Chondrocyte (in vitro differentiated cells): ENCODE measurements around the gene TRIM43. TPM values are rescaled to one million over a fixed set of nuclear protein-coding genes. Genes with fewer than 3 reads are reported as not detected.
"Not testable (repeated sequence)": the region's sequence is repeated elsewhere in the genome, so short reads cannot be mapped to it uniquely, and the experiment has no call there.

Experiments used
- DNase-seq: peaks from one replicate; pipeline ENCODE4 v3.0.0; 2021; ENCODE audit warnings: mixed read lengths, low spot score
- H3K27ac Mint-ChIP-seq: one replicate; pipeline ENCODE4 v1.8.0; 2021; ENCODE audit warnings: mild to moderate bottlenecking, moderate library complexity, mixed read lengths; ENCODE audit not compliant: unreplicated experiment
- H3K27me3 Mint-ChIP-seq: 2 replicates; pipeline ENCODE4 v1.8.0; 2021; ENCODE audit warnings: low read depth, mixed read lengths
- H3K36me3 Mint-ChIP-seq: 2 replicates; pipeline ENCODE4 v1.8.0; 2021; ENCODE audit warnings: low read depth, mixed read lengths
- H3K4me1 Mint-ChIP-seq: 2 replicates; pipeline ENCODE4 v1.8.0; 2021; ENCODE audit warnings: low read depth, mild to moderate bottlenecking, mixed read lengths
- H3K4me3 Mint-ChIP-seq: one replicate; pipeline ENCODE4 v1.8.0; 2021; ENCODE audit warnings: mild to moderate bottlenecking, moderate library complexity, mixed read lengths; ENCODE audit not compliant: unreplicated experiment
- H3K9me3 Mint-ChIP-seq: 2 replicates; pipeline ENCODE4 v1.8.0; 2021; ENCODE audit warnings: low read depth, mixed read lengths
- total RNA-seq: library from RNA; stranded (reverse); gene quantifications from 3 replicates; pipeline ENCODE4 v1.2.1, GENCODE V29; 2021

TRIM43 gene
- total RNA-seq, 1 donor from 2014 or later = not detected

DNA sequence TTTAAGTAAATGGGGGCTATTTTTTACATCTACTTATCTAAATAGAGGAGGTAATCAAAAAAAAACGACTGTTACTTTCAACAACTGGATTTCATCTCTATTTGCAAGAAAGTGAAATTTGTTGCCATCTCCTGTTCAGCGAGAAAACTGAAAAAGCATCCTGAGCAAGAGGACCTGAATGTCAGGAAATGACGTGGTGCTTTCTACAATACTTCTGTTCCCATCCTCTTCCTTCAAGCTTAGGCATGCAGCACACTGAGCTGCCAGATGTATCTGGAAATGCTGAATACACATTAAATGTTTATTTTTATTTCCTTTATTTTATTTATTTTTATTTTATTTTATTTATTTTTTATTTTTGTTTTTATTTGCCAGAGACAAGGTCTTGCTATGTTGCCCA is 21.2 kb downstream of the TRIM43 start:
- not testable (repeated sequence) for DNase-seq, H3K27me3 Mint-ChIP-seq, H3K36me3 Mint-ChIP-seq, H3K9me3 Mint-ChIP-seq, H3K4me3 Mint-ChIP-seq, H3K4me1 Mint-ChIP-seq, H3K27ac Mint-ChIP-seq

- not testable (repeated sequence) for H3K27ac Mint-ChIP-seq, H3K9me3 Mint-ChIP-seq, H3K36me3 Mint-ChIP-seq, H3K4me3 Mint-ChIP-seq, H3K4me1 Mint-ChIP-seq, DNase-seq, H3K27me3 Mint-ChIP-seq
These were observed 30.9 kb downstream of the TRIM43 start for GRCh38 chr2:95622728-95623127.

- not testable (repeated sequence) for H3K36me3 Mint-ChIP-seq, H3K27ac Mint-ChIP-seq, DNase-seq, H3K4me3 Mint-ChIP-seq, H3K27me3 Mint-ChIP-seq, H3K4me1 Mint-ChIP-seq, H3K9me3 Mint-ChIP-seq
These were observed 39.2 kb downstream of the TRIM43 start for GRCh38 chr2:95630987-95631386.

GRCh38 chr2:95633626-95634259 is 41.9 kb downstream of the TRIM43 start:
- H3K27ac Mint-ChIP-seq, DNase-seq, H3K9me3 Mint-ChIP-seq, H3K36me3 Mint-ChIP-seq, H3K4me3 Mint-ChIP-seq, H3K4me1 Mint-ChIP-seq, H3K27me3 Mint-ChIP-seq: not testable (repeated sequence)

GRCh38 chr2:95640515-95641288 is 48.9 kb downstream of the TRIM43 start:
- H3K9me3 Mint-ChIP-seq, H3K4me1 Mint-ChIP-seq, H3K4me3 Mint-ChIP-seq, H3K36me3 Mint-ChIP-seq, H3K27ac Mint-ChIP-seq, H3K27me3 Mint-ChIP-seq, DNase-seq: not testable (repeated sequence)

DNA sequence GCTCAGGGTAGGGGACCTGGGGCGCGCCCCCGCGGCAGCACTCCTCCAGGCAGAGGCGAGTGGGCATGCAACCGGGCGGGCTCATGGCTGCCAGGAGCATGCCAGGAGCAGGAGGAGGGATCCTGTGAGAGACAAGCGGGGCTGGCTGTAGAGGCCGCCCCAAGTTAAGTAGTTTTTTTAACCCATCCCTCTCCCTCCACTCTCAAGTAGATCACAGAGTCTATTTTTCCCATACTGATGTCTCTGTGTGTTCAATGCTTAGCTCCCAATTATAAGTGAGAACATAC is 49.4 kb downstream of the TRIM43 start:
- not testable (repeated sequence) for DNase-seq, H3K36me3 Mint-ChIP-seq

DNA sequence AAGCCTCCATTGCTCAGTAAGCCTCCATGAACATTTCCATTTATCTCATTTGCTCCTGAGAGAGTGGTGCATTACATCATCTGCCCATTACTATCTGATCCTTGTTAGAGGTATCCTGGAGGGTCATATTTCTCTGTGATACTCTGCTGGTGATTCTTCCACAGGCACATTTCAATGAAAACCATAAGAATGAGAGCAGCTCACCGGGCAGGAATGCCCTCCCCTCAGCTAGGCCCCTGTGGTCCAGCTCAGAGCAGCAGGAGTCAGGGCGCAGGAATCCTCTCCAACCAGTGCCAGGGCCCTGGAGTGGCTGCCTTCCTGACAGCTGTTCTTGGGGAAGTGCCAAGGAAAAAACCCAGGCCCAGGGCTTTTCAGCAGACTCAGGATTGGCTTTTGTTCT is 50.0 kb downstream of the TRIM43 start:
- not testable (repeated sequence) for H3K9me3 Mint-ChIP-seq, H3K27ac Mint-ChIP-seq, H3K27me3 Mint-ChIP-seq, DNase-seq, H3K4me3 Mint-ChIP-seq, H3K36me3 Mint-ChIP-seq, H3K4me1 Mint-ChIP-seq

More for the DNA sequence above, 49.4 kb downstream of the TRIM43 start:
- H3K9me3 Mint-ChIP-seq, H3K4me3 Mint-ChIP-seq, H3K4me1 Mint-ChIP-seq, H3K27ac Mint-ChIP-seq, H3K27me3 Mint-ChIP-seq: not testable (repeated sequence)

DNA sequence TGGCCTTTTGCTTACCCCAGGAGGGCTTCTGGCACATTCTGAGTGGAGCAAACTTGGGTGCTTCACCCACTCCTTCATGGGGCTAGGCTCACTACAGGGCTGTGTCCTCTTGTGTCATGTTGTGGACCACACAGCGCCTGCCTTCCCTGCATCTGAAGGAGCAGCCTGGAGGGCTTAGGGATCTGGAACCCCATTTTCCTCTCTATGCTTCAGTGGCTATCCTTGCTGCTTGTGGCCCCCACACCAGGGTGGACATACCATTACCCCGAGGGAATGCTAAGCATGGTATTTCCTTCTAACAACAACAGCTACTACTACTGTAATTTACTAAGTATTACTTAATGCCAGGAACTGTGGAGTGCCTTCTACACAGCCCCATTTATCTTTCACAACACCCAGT is 50.6 kb downstream of the TRIM43 start:
- not testable (repeated sequence) for H3K27ac Mint-ChIP-seq, H3K4me3 Mint-ChIP-seq, DNase-seq, H3K4me1 Mint-ChIP-seq, H3K27me3 Mint-ChIP-seq, H3K9me3 Mint-ChIP-seq, H3K36me3 Mint-ChIP-seq

DNA sequence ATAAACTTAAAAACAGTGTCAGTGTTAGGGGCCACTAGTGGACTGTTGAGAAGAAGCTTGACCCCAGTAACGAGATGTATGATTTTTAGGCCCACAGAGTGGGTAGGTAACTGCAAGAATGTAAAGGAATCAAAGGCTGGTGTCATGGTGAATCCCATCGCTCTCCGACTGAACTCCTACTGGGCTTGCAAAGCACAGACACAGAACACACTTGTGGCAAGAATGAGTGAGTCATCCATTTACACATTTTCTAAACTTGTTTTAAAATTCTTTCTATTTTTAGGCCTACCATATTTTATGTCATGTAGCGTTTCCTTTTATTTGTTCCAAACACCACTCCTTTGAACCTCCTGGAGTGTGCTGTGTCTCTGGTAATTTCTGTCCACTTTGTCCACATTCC is 51.1 kb downstream of the TRIM43 start:
- H3K27ac Mint-ChIP-seq, H3K4me3 Mint-ChIP-seq, H3K9me3 Mint-ChIP-seq, H3K36me3 Mint-ChIP-seq, H3K4me1 Mint-ChIP-seq, H3K27me3 Mint-ChIP-seq, DNase-seq: not testable (repeated sequence)

GRCh38 chr2:95645312-95645711 is 53.5 kb downstream of the TRIM43 start:
- not testable (repeated sequence) for H3K36me3 Mint-ChIP-seq, H3K4me1 Mint-ChIP-seq, H3K9me3 Mint-ChIP-seq, H3K4me3 Mint-ChIP-seq, H3K27ac Mint-ChIP-seq, DNase-seq, H3K27me3 Mint-ChIP-seq

DNA sequence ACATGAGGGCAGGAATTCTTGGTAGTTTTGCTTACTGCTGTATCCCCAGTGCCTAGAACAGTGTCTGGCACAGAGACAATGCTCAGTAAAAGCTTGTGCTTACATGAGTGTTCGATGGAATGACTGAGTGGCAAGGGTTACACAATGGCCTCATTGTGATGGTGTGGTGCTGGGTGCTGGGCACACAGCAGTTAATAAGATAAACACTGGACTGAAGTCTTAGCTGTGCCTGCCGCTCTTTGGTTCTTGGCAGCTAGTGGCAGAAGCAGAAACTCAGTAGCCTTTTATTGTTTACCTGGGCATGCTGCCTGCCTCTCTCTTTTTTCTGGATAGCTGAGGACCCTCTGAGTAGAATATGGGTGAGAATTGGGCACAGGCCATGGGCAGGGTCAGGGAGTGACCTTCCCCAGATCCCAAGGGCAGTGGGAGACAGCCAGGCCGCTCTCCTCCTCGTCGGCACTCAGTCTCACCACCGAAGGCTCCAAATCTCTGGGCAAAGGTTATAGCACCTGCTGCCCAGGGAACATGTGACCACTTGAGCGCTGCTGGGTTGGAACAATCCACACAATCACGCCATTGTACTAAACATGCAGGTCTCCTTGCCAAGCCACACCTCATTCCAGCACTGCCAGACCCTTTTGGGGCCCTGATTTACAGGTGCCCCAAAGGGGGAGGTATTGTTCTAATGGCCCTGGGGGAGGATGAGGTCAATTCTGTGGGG is 54.6 kb downstream of the TRIM43 start:
- not testable (repeated sequence) for H3K4me1 Mint-ChIP-seq, H3K36me3 Mint-ChIP-seq, H3K9me3 Mint-ChIP-seq, H3K4me3 Mint-ChIP-seq, H3K27ac Mint-ChIP-seq, DNase-seq, H3K27me3 Mint-ChIP-seq

DNA sequence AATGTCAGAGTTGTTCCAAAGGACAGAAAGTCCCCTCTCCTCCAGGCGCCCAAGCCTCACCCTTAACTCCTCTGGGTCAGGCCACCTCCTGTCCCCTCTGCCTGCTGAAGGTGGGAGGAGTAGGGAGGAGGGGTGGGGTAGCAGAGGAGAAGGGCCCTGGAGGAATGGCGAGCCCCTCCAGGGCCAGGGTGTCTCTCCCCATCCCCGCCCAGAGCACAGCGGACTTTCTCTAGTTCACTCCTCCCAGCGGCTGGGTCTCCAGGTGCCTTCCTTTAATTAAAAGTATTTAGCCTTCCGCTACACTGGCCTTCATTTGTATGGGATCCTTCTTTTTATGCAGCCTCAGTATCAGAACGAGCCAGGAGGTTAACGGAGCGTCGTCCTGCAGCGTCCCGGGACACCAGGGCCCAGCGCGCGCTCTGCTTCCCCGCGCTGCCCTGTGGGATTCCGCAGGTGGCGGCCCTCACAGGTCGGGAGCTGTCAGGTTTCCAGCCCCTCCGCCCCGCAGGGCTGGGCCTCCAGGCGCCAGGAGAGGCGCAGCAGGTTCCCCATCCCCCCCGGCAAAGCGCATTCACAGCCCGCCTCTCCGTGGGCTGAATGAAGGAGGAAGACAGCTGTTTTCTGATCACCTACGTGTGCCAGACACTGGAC is 57.2 kb downstream of the TRIM43 start:
- not testable (repeated sequence) for H3K4me3 Mint-ChIP-seq, H3K27me3 Mint-ChIP-seq, H3K4me1 Mint-ChIP-seq, DNase-seq, H3K9me3 Mint-ChIP-seq, H3K36me3 Mint-ChIP-seq, H3K27ac Mint-ChIP-seq
